Neural progenitor cell (in vitro differentiated cells): ENCODE data around the gene NR1H2. TPM values are rescaled to one million over a fixed set of nuclear protein-coding genes. Genes with fewer than 3 reads are reported as not detected.

Experiments
- DNase-seq: peaks from one replicate; pipeline ENCODE4 v3.0.0-alpha.2; 2016; ENCODE audit warnings: low spot score
- H2AFZ ChIP-seq: fragments of 200-600 bp; sonication (generic); replicated peaks from 2 replicates; pipeline ENCODE4 v1.6.1; 2016; ENCODE audit warnings: antibody characterized with exemption
- H3F3A ChIP-seq: fragments of 200-600 bp; sonication (generic); 2 replicates; pipeline ENCODE4 v1.6.1; 2016; ENCODE audit warnings: antibody characterized with exemption, low read depth
- H3K27ac ChIP-seq: fragments of 200-600 bp; sonication (generic); 2 replicates; pipeline ENCODE4 v1.5.1; 2016; ENCODE audit warnings: mild to moderate bottlenecking
- H3K27me3 ChIP-seq: fragments of 200-600 bp; sonication (generic); 2 replicates; pipeline ENCODE4 v1.6.1; 2016; ENCODE audit warnings: mild to moderate bottlenecking, moderate library complexity
- H3K36me3 ChIP-seq: fragments of 200-600 bp; sonication (generic); 2 replicates; pipeline ENCODE4 v1.5.1; 2016
- H3K4me1 ChIP-seq: fragments of 200-600 bp; sonication (generic); 2 replicates; pipeline ENCODE4 v1.6.1; 2016; ENCODE audit warnings: mixed run types
- H3K4me2 ChIP-seq: fragments of 200-600 bp; sonication (generic); 2 replicates; pipeline ENCODE4 v1.6.1; 2016
- H3K4me3 ChIP-seq: fragments of 200-600 bp; sonication (generic); 2 replicates; pipeline ENCODE4 v1.5.1; 2016
- H3K79me2 ChIP-seq: fragments of 200-600 bp; sonication (generic); 2 replicates; pipeline ENCODE4 v1.6.1; 2016; ENCODE audit warnings: low read depth
- H3K9ac ChIP-seq: fragments of 200-600 bp; sonication (generic); 2 replicates; pipeline ENCODE4 v1.6.1; 2016
- H3K9me3 ChIP-seq: fragments of 200-600 bp; sonication (generic); 2 replicates; pipeline ENCODE4 v1.5.1; 2016; ENCODE audit warnings: low read depth
- H4K20me1 ChIP-seq: fragments of 200-600 bp; sonication (generic); 2 replicates; pipeline ENCODE4 v1.6.1; 2016; ENCODE audit warnings: low read depth
- H3K27ac Mint-ChIP-seq: 3 replicates; pipeline ENCODE4 v1.8.0; 2021; ENCODE audit warnings: mixed read lengths
- H3K27me3 Mint-ChIP-seq: 2 replicates; pipeline ENCODE4 v1.8.0; 2022; ENCODE audit warnings: low read depth, mild to moderate bottlenecking, inconsistent platforms, moderate library complexity, mixed read lengths; ENCODE audit not compliant: insufficient read depth
- H3K36me3 Mint-ChIP-seq: 3 replicates; pipeline ENCODE4 v1.8.0; 2021; ENCODE audit warnings: mixed read lengths
- H3K4me1 Mint-ChIP-seq: 3 replicates; pipeline ENCODE4 v1.8.0; 2021; ENCODE audit warnings: mixed read lengths
- H3K4me3 Mint-ChIP-seq: 3 replicates; pipeline ENCODE4 v1.8.0; 2021; ENCODE audit warnings: mild to moderate bottlenecking, moderate library complexity, mixed read lengths
- H3K9me3 Mint-ChIP-seq: 3 replicates; pipeline ENCODE4 v1.8.0; 2020; ENCODE audit warnings: mixed read lengths
- CTCF ChIP-seq: fragments of 200-600 bp; sonication (generic); IDR thresholded peaks from 2 replicates; pipeline ENCODE4 v1.5.1; 2017; ENCODE audit warnings: antibody characterized with exemption, mild to moderate bottlenecking
- EZH2 ChIP-seq: fragments of 200-600 bp; sonication (generic); IDR thresholded peaks from 2 replicates; pipeline ENCODE4 v1.6.1; 2017; ENCODE audit warnings: antibody characterized with exemption, mild to moderate bottlenecking, moderate library complexity
- EZH2phosphoT487 ChIP-seq: fragments of 200-600 bp; sonication (generic); IDR thresholded peaks from 2 replicates; pipeline ENCODE4 v1.6.1; 2017; ENCODE audit warnings: antibody characterized with exemption
- total RNA-seq: library from RNA; depleted of rRNA; stranded (reverse); fragments of >200 nt; gene quantifications from 2 replicates; pipeline ENCODE4 v1.2.3, GENCODE V29; 2015; ENCODE audit warnings: low replicate concordance

Gene NR1H2
- total RNA-seq, 1 donor from 2014 or later, result 25.4 TPM

DNA sequence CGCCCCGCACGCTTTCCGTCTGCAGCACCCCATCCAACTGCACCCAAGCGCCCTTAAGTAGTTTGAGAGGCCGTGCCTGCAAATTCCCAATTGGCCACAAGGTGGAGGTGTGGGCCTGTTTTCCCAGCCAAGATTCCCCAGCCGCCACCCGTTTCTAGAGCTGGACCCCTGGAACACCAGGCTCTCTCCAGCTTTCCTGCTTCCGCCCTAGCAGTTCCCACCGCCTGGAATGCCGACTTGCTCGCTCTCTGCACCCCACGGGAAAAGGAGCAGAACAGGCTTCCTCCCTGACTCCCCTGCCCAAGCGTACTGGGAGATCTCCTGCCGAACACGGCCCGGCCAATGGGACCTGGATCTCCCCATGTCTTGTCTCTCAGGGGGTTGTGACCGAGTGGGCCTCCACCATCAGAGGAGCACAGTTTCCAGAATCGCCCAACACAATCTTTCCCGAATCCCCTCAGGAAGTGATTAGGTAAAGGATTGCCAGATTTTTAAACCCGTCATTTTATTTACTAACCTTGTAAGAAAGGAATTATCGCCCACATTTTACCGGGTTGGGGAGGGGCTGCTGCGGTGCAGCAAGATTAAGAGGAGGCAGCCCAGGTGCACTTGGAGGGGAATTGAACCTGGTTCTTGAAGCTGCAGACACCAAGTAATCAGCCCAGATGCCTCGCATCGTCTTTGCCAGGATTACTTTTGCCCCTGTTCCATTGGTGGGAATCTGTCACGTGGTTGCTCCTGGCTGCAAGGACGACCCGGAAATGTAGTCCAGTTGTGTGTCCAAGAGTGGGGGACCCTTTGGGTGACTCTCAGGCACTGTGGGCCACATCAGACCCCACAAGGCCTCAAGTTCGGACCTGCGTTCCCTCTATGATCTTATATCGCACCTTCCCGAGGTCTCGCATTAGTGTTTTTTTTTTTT is 7.3 kb upstream of the NR1H2 start:
- TF ChIP-seq EZH2 (no peak), CTCF (peak; percentile 89)
- H3K27me3 Mint-ChIP-seq, result peaks cover 4% of the 10 kb centered on the region

DNA sequence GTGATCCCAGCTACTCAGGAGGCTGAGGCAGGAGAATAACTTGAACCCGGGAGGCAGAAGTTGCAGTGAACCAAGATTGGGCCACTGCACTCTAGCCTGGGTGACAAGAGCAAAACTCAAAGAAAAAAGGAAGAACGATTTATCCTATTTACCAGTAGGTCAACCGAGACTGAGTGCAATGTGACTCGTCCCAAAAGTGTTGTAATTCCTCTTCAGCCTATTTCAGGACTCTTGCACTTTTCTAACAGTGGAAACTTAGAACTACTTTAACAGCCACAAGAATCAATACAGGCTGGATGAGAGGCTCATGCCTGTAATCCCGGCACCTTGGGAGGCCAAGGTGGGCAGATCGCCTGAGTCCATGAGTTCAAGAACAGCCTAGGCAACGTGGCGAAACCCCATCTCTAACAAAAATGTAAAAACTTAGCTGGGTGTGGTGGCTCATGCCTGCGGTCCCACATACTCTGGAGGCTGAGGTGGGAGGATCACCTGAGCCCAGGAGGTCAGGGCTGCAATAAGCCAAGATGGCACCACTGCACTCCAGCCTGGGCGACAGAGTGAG is 4.3 kb upstream of the NR1H2 start:
- no peak overlapping the region for H2AFZ ChIP-seq
- no peak overlapping the region for H3K27ac ChIP-seq
- H3F3A ChIP-seq, result peaks cover 16% of the 10 kb centered on the region
- H3K27me3 ChIP-seq, result no peaks in the 10 kb centered on the region
- TF ChIP-seq EZH2phosphoT487, result no peak
- no peak for TF ChIP-seq CTCF
- TF ChIP-seq EZH2, result no peak
- H3K9me3 ChIP-seq, result no peaks in the 10 kb centered on the region
- no peaks in the 10 kb centered on the region for H3K36me3 Mint-ChIP-seq
- no peak overlapping the region for H3K4me2 ChIP-seq
- H3K4me1 ChIP-seq, result peaks cover 5% of the 10 kb centered on the region
- peaks cover 7% of the 10 kb centered on the region for H3K27me3 Mint-ChIP-seq
- H3K4me3 ChIP-seq, result no peak overlapping the region
- DNase-seq, result no peak
- no peaks in the 10 kb centered on the region for H3K79me2 ChIP-seq
- peaks cover 17% of the 10 kb centered on the region for H3K4me1 Mint-ChIP-seq
- no peaks in the 10 kb centered on the region for H3K36me3 ChIP-seq
- H3K27ac Mint-ChIP-seq, result no peak overlapping the region
- H3K4me3 Mint-ChIP-seq, result no peak overlapping the region
- H3K9me3 Mint-ChIP-seq, result no peaks in the 10 kb centered on the region
- no peaks in the 10 kb centered on the region for H4K20me1 ChIP-seq
- H3K9ac ChIP-seq, result no peak overlapping the region

More for the DNA sequence above, 7.3 kb upstream of the NR1H2 start:
- no peaks in the 10 kb centered on the region for H3K9me3 Mint-ChIP-seq
- Histone ChIP-seq H3K4me3 (peak overlapping the region; percentile 52), H3K9me3 (no peaks in the 10 kb centered on the region), H3K9ac (peak overlapping the region; percentile 23), H3K36me3 (no peaks in the 10 kb centered on the region), H3F3A (peaks cover 4% of the 10 kb centered on the region), H2AFZ (peak overlapping the region; percentile 75), H3K27ac (no peak overlapping the region), H3K27me3 (no peaks in the 10 kb centered on the region), H4K20me1 (no peaks in the 10 kb centered on the region), H3K4me1 (peaks cover 5% of the 10 kb centered on the region), H3K79me2 (no peaks in the 10 kb centered on the region), H3K4me2 (peak overlapping the region; percentile 80)
- H3K36me3 Mint-ChIP-seq, result no peaks in the 10 kb centered on the region
- peaks cover 13% of the 10 kb centered on the region for H3K4me1 Mint-ChIP-seq
- peak; percentile 88 for DNase-seq
- H3K4me3 Mint-ChIP-seq, result peak overlapping the region; percentile 90
- H3K27ac Mint-ChIP-seq, result peak overlapping the region; percentile 93

GRCh38 chr19:50377051-50377461 is 799 bp downstream of the NR1H2 start:
- H3K4me3 ChIP-seq, result peak overlapping the region; percentile 65
- no peak overlapping the region for H3K4me2 ChIP-seq
- H3K27me3 ChIP-seq, result no peaks in the 10 kb centered on the region
- H3F3A ChIP-seq, result peaks cover 12% of the 10 kb centered on the region
- H3K27ac ChIP-seq, result no peak overlapping the region
- peaks cover 4% of the 10 kb centered on the region for H3K27me3 Mint-ChIP-seq
- peaks cover 4% of the 10 kb centered on the region for H3K4me1 Mint-ChIP-seq
- H3K79me2 ChIP-seq, result no peaks in the 10 kb centered on the region
- peak overlapping the region; percentile 99 for H3K4me3 Mint-ChIP-seq
- H3K9me3 Mint-ChIP-seq, result no peaks in the 10 kb centered on the region
- TF ChIP-seq EZH2phosphoT487 (no peak), CTCF (no peak), EZH2 (no peak)
- no peak overlapping the region for H3K27ac Mint-ChIP-seq
- H3K4me1 ChIP-seq, result no peaks in the 10 kb centered on the region
- DNase-seq, result no peak
- peaks cover 22% of the 10 kb centered on the region for H3K36me3 Mint-ChIP-seq
- H3K9ac ChIP-seq, result no peak overlapping the region
- no peaks in the 10 kb centered on the region for H3K9me3 ChIP-seq
- H4K20me1 ChIP-seq, result no peaks in the 10 kb centered on the region
- no peaks in the 10 kb centered on the region for H3K36me3 ChIP-seq
- H2AFZ ChIP-seq, result no peak overlapping the region
